Activated T-cell treated with anti-CD3 and anti-CD28 coated beads, Interleukin-2, amount 50 U/mL, for 24 hours (primary cell): Measurements from ENCODE around the gene SLC24A4.

Experiments
- DNase-seq: peaks from one replicate; pipeline ENCODE4 v3.0.0-alpha.2; 2020
- H3K27ac Mint-ChIP-seq: 2 replicates; pipeline ENCODE4 v1.8.0; 2020; ENCODE audit warnings: mild to moderate bottlenecking, mixed read lengths
- H3K27me3 Mint-ChIP-seq: 2 replicates; pipeline ENCODE4 v1.8.0; 2020; ENCODE audit warnings: mixed read lengths
- H3K36me3 Mint-ChIP-seq: 2 replicates; pipeline ENCODE4 v1.8.0; 2020; ENCODE audit warnings: low read depth, mixed read lengths
- H3K4me1 Mint-ChIP-seq: 2 replicates; pipeline ENCODE4 v1.8.0; 2020; ENCODE audit warnings: low read depth, mixed read lengths
- H3K4me3 Mint-ChIP-seq: 2 replicates; pipeline ENCODE4 v1.8.0; 2020; ENCODE audit warnings: mild to moderate bottlenecking, moderate library complexity, mixed read lengths
- H3K9me3 Mint-ChIP-seq: 2 replicates; pipeline ENCODE4 v1.8.0; 2020; ENCODE audit warnings: mixed read lengths

The SLC24A4 gene

DNA sequence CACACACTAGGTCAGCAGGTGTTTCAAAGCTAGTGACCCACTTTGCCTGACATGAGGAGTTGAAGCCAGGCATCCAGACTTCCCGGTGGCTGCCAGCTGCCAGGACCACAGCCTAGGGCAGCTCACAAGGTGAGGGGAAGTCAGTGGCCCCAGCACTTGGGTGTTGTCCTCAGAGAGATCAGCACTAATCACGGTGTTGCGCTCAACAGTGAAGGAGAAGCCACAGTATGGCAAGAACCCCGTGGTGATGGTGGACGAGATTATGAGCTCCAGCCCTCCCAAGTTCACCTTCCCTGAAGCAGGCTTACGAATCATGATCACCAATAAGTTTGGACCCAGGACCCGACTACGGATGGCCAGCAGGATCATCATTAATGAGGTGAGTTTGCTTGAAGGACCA, 130.7 kb downstream of the SLC24A4 start:
- peak; percentile 22 for DNase-seq
- no peaks in the 10 kb centered on the region for H3K36me3 Mint-ChIP-seq
- no peaks in the 10 kb centered on the region for H3K9me3 Mint-ChIP-seq
- H3K27me3 Mint-ChIP-seq, result no peaks in the 10 kb centered on the region
- no peak overlapping the region for H3K4me3 Mint-ChIP-seq
- no peaks in the 10 kb centered on the region for H3K4me1 Mint-ChIP-seq
- H3K27ac Mint-ChIP-seq, result no peak overlapping the region

DNA sequence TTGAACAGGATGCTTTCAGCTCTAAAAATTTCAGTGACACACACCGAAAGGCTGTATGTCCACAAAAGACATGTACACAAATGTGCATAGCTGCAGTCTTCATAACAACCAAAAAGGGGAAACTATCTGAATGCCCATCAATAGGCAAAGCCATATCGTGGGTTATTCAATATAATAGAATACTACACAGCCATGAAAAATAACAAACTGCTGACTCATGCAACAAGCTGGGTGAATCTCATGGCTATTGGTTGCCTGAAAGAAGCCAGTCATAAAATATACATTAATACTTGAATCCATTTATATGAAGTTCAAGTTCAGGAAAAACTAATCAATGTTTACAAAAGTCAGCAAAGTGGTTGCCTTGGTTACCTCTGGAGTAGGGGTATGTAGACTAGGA, 132.3 kb downstream of the SLC24A4 start:
- Mint-ChIP-seq H3K9me3 (no peaks in the 10 kb centered on the region), H3K27ac (no peak overlapping the region), H3K36me3 (no peaks in the 10 kb centered on the region), H3K4me3 (no peak overlapping the region), H3K27me3 (no peaks in the 10 kb centered on the region), H3K4me1 (peaks cover 8% of the 10 kb centered on the region)
- DNase-seq, result no peak

DNA sequence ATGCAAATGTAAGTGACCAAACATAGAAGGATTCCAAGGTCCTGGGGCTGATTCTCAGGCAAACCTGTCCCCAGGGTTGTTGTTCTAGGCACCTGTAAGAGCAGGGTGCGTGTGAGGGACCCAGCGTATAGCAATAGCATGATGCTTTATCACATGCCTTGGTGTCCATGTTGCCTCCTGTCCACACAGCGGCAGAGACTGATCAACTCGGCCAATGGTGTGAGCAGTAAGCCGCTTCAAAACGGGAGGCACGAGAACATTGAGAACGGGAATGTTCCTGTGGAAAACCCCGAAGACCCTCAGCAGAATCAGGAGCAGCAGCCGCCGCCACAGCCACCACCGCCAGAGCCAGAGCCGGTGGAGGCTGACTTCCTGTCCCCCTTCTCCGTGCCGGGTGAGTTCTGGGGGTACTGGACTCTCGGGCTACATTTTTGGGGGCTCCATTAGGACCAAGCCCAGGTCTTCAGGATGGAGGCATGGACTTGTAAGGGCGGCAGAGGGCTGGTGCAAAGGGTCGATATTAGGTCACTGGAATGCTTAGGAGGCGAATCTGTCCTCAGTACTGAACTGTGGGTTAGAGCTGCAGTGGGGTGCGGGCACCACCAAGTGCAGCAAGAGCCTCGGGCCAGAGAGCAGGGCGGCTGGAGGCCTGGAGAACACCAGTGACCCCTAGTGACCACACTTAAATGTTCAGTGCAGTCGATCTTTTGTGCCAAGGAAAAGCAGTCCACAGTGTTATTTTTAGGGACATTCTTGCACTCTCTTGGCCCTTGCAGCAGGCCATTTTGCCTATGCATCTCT, 133.4 kb downstream of the SLC24A4 start:
- H3K27ac Mint-ChIP-seq, result no peak overlapping the region
- no peaks in the 10 kb centered on the region for H3K27me3 Mint-ChIP-seq
- peak; percentile 27 for DNase-seq
- H3K9me3 Mint-ChIP-seq, result no peaks in the 10 kb centered on the region
- H3K4me1 Mint-ChIP-seq, result peaks cover 15% of the 10 kb centered on the region
- no peaks in the 10 kb centered on the region for H3K36me3 Mint-ChIP-seq
- H3K4me3 Mint-ChIP-seq, result no peak overlapping the region

DNA sequence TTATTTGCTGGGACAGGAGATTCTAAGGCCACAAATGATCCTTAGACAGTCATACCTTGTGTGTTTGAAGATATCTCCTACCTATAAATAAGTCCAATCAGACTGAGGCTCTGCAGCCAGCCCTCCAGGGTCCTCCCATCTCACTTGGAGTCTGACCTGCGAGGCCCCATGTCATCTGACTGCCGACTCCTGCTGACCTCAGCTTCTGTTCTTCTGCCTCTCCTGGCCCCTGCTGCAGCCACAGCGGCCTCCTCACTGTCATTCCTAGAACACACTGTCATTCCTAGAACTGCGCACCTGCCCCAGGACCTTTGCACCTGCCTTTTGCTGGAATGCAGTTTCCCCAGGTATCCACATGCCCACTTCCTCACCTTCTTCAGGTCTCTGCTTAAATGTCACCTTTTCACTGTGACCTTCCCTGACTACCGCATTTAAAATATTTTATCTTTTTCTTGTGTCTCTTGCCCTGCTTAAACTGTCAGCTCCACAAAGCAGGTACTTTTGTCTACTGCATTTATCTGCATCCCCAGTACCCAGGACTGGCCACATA, 134.1 kb downstream of the SLC24A4 start:
- Mint-ChIP-seq H3K27ac (no peak overlapping the region), H3K4me1 (peaks cover 22% of the 10 kb centered on the region), H3K27me3 (no peaks in the 10 kb centered on the region), H3K9me3 (no peaks in the 10 kb centered on the region), H3K36me3 (no peaks in the 10 kb centered on the region), H3K4me3 (no peak overlapping the region)
- DNase-seq, result no peak

DNA sequence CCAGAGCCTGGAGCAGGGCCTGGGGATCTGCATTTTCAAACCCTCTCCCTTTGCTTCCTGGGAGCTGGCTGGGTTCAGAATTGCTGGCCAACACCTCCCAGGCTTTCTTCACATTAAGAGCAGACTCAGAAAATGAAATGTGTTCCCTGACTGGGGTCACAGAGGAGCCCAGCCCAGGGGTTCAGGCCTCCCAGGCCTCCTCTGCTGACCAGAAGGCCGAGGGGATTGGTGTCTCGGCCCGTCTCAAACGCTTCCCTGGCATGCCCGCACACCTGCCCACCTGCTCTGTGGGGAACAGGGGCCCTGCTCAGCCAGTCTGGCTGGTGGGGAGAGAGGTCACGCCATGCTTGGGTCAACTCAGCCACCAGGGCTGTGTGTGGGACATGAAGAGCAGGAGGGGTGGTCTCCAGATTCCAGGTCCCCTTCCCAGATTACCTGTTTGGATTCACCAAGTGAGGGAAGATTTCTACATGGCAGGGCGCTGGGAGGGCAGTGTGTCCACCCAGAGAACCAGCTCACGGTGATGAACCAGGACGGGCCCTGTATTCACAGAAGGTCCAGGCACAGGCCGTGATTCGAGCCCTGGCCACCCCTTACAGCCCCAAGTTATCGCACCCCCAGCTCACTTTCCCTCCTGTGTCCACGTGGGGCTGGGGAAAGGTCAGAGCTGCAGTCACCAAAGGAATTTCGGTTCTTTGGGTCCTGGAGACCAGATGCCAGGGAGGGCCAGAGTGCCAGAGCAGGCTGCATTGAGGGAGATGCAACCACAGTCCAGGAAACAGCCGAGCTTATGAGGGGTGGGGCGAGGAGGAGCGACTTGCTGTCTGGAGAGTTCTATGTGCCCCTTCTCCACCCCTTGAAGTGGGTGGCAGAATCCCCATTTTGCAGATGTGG, 135.4 kb downstream of the SLC24A4 start:
- H3K27ac Mint-ChIP-seq, result no peak overlapping the region
- H3K36me3 Mint-ChIP-seq, result no peaks in the 10 kb centered on the region
- H3K9me3 Mint-ChIP-seq, result no peaks in the 10 kb centered on the region
- H3K4me1 Mint-ChIP-seq, result peaks cover 28% of the 10 kb centered on the region
- peak; percentile 19 for DNase-seq
- H3K4me3 Mint-ChIP-seq, result no peak overlapping the region
- H3K27me3 Mint-ChIP-seq, result no peaks in the 10 kb centered on the region

DNA sequence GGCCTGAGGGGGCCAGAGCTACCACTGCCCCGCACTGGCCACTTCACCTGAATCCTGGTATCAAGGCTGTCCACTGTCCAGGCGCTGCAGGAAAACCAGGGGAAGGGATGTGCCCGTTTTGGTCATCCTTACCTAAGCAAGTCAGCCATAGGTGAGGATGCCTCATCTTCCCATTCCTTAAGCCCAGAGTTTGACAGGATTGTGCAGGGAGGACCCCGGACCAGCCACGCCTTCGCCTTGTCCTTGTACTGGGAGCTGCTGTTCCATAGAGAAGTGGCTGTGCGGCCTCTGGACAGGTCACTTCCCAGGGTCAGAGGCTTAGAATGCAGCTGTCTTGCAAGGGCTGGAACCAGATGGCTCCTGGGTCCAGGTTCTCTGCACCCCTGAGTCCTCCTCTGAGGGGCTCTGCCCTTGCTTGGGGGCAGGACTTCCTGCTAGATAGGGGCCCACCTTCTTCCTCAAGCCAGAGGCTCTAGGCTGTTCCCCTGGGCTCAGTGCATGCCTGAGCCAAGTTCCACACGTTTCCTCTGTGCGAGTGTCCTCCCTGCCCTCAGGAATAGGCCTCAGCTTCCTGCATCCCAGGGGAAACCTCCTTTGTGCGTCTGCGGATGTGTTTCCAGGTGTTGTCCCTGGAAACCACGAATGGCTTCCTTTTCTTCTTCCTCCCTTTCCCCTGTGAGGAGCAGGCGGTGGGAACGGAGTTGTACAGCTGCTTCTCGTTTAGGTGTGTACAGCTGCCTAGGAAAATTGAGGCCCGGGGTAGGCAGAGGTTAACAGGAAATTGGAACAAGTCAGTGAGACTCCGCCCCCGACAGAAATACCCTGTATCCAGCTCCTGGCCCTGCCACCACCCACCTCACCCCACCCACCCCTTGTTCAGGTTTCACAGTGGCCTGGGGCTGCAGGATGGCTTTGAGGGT, 136.3 kb downstream of the SLC24A4 start:
- Mint-ChIP-seq H3K4me1 (peaks cover 31% of the 10 kb centered on the region), H3K9me3 (no peaks in the 10 kb centered on the region), H3K4me3 (no peak overlapping the region), H3K36me3 (no peaks in the 10 kb centered on the region), H3K27me3 (no peaks in the 10 kb centered on the region), H3K27ac (no peak overlapping the region)
- peak; percentile 23 for DNase-seq

DNA sequence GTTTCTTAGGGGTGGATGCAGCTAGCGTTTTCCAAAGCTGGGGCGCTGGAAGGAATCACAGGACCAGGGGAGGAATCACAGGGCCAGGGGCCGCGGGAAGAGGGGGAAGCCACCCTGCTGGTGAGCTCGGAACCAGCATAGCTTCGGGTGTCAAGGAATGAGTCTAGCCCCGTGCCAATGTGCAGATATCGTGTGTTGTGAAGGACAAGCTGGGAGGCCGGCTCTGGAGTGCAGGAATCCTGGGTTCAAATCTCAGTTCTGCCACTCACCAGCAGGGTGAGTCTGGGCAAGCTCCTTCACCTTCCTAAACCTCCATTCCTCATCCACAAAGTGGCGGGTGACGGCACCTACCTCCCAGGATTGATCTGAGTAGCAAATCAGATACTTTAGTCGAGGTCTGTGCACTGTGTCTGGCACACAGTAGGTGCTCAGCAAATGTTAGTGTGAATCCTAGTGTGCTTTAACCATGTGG, 137.0 kb downstream of the SLC24A4 start:
- no peak overlapping the region for H3K27ac Mint-ChIP-seq
- no peaks in the 10 kb centered on the region for H3K36me3 Mint-ChIP-seq
- no peaks in the 10 kb centered on the region for H3K9me3 Mint-ChIP-seq
- peak; percentile 18 for DNase-seq
- H3K27me3 Mint-ChIP-seq, result no peaks in the 10 kb centered on the region
- no peak overlapping the region for H3K4me3 Mint-ChIP-seq
- H3K4me1 Mint-ChIP-seq, result peaks cover 31% of the 10 kb centered on the region

DNA sequence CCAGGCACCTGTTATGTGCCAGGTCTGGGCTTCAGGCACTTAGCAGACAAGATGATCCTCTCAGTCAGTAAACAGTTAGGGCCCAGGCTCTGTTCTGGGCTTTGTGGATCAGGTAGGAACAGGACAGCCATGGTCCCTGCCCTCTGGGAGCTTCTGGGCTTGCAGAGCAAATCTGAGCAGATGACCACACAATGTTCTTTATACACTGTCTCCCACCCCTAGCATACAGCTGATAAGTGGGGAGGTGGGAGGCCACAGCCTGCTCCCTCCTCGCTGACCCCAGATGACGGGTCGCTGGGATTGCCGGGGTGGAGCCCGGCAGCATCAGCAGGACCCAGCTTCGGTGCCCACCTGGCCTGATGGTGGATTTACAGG, 137.6 kb downstream of the SLC24A4 start:
- Mint-ChIP-seq H3K27ac (no peak overlapping the region), H3K27me3 (no peaks in the 10 kb centered on the region), H3K4me1 (peaks cover 31% of the 10 kb centered on the region), H3K36me3 (no peaks in the 10 kb centered on the region), H3K4me3 (no peak overlapping the region), H3K9me3 (no peaks in the 10 kb centered on the region)
- DNase-seq, result peak; percentile 27

DNA sequence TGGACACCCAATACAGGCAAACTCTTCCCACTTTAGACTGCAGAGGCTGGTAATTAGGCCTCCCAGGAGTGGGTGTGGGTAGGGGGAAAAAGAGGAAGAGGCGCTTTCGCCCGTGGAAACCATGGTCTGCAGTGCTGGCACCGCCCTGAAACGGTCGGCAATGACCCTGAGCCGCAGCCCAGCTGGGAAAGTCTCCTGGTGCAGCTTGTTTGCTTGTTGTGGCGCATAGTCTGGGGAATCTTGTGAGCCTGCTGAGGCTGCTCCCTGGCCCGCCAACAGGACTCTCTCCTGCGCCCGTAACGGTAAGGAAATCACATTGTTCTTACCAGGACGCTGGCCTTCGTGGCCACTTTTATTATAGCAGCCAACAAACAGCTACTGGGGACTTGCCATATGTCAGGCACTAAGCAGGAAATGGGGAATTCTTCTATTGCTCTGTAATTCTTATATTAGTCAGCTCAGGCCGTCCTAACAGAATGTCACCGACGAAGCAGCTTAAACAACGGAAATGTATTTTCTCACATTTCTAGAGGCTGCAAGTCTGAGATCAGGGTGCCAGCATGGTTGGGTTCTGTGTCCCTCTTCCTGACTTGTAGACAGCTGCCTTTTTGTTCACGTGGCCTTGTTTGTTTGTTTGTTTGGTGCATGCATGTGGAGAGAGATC, 138.1 kb downstream of the SLC24A4 start:
- peaks cover 31% of the 10 kb centered on the region for H3K4me1 Mint-ChIP-seq
- H3K4me3 Mint-ChIP-seq, result no peak overlapping the region
- DNase-seq, result no peak
- no peaks in the 10 kb centered on the region for H3K36me3 Mint-ChIP-seq
- H3K27me3 Mint-ChIP-seq, result no peaks in the 10 kb centered on the region
- peak overlapping the region; percentile 34 for H3K27ac Mint-ChIP-seq
- H3K9me3 Mint-ChIP-seq, result no peaks in the 10 kb centered on the region

DNA sequence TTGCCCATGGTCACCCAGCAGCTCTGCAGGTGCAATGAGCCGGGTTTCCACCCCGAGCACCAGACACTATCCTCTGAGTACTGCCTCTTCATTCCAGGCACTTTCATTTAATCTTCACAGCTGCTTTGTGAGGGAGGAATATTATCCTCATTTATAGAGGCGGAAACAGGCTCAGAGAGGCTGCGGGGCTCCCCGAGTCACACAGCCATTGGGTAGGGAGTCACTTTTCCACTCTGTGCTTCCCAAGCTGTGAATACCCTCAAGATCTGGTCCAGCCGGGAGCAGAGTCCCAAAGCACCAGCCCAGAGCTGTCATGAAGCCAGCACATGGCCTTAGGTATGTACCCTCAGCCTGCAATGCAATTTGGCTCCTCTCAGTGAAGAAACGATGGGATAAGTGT, 138.9 kb downstream of the SLC24A4 start:
- no peak overlapping the region for H3K4me3 Mint-ChIP-seq
- H3K27ac Mint-ChIP-seq, result no peak overlapping the region
- H3K9me3 Mint-ChIP-seq, result peaks cover 3% of the 10 kb centered on the region
- no peak for DNase-seq
- H3K27me3 Mint-ChIP-seq, result no peaks in the 10 kb centered on the region
- H3K36me3 Mint-ChIP-seq, result no peaks in the 10 kb centered on the region
- H3K4me1 Mint-ChIP-seq, result peaks cover 31% of the 10 kb centered on the region

DNA sequence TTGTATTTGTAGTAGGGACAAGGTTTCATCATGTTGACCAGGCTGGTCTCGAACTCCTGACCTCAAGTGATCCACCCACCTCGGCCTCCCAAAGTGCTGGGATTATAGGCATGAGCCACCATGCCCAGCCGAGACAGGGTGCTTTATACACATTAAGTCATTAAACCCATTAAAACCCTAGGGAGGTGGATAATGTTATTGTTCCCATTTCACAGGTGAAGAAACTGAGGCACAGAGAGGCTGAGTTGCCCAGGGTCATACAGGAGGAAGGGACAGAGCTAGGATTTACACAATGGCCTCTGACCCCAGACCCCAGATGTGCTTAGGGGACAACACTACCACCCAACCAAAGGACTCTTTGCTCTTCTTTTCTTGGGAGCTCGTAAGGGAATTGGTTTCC, 139.6 kb downstream of the SLC24A4 start:
- no peak overlapping the region for H3K27ac Mint-ChIP-seq
- peaks cover 31% of the 10 kb centered on the region for H3K4me1 Mint-ChIP-seq
- H3K9me3 Mint-ChIP-seq, result peaks cover 7% of the 10 kb centered on the region
- no peak overlapping the region for H3K4me3 Mint-ChIP-seq
- H3K27me3 Mint-ChIP-seq, result no peaks in the 10 kb centered on the region
- no peaks in the 10 kb centered on the region for H3K36me3 Mint-ChIP-seq
- no peak for DNase-seq

DNA sequence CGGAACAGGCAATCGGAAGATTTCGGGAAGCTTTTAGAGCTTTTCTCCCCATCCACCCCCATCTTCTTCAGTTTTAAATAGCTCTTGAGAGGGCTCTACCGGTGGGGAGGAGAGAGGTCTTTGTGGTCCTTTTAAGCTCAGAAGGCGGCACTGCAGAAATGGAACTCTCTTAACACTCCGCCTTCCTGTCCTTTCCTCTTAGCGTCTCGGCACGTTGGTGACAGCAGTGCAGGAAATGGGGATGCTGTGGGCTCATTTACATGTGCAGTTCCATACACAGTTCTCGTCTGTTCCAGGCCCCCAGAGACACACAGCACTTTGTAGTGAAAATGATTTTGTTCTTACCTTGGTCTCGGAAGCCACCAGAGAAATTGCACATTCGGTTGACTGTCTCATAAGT, 140.2 kb downstream of the SLC24A4 start:
- no peak for DNase-seq
- Mint-ChIP-seq H3K9me3 (peaks cover 7% of the 10 kb centered on the region), H3K27me3 (no peaks in the 10 kb centered on the region), H3K36me3 (no peaks in the 10 kb centered on the region), H3K4me1 (peaks cover 31% of the 10 kb centered on the region), H3K27ac (no peak overlapping the region), H3K4me3 (no peak overlapping the region)

DNA sequence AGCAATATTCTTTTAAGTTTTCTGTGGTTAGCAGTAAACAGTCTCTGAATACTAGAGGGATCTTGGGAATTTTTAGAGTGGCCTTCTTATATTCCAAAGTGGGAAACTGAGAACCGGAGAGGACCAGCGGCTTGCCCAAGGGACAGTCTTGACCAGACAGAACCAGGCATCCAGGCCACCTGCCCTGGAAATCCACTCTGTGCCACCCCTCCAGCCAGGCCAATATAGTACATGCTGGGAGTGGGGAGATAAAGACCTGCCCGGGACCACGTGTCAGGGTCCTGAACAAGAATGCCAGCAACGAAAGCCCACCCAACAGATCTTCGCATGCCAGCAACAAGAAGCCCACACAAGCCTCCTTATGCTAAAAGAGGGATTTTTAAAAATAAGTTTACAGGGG, 141.2 kb downstream of the SLC24A4 start:
- Mint-ChIP-seq H3K27me3 (no peaks in the 10 kb centered on the region), H3K36me3 (no peaks in the 10 kb centered on the region), H3K27ac (no peak overlapping the region), H3K4me1 (peaks cover 31% of the 10 kb centered on the region), H3K9me3 (peaks cover 7% of the 10 kb centered on the region), H3K4me3 (no peak overlapping the region)
- DNase-seq, result no peak

DNA sequence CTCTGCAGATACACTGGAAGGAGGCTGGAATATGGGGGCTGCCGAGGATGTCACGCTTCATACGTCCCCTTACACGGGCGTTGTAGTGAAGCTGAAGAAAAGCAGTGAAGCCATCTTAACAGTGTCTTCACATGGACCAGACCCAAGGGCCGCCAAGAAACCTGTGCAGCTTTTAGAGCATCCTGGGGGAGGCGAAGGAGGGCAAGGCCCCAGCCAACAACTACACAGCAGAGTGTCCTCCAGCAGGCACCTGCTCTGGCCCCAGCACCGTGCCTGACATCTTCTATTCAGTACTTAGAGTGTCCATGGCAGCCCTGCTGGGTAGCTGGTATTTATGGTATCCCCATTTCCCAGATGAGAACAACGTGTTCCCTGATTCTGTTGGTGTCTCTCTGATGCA, 141.8 kb downstream of the SLC24A4 start:
- DNase-seq, result no peak
- Mint-ChIP-seq H3K9me3 (peaks cover 7% of the 10 kb centered on the region), H3K27ac (no peak overlapping the region), H3K4me1 (peaks cover 28% of the 10 kb centered on the region), H3K27me3 (no peaks in the 10 kb centered on the region), H3K36me3 (no peaks in the 10 kb centered on the region), H3K4me3 (no peak overlapping the region)
